Transverse colon (tissue), 4 donors: Measurements from ENCODE around the gene MESP2. TPM values are rescaled to one million over a fixed set of nuclear protein-coding genes. Genes with fewer than 3 reads are reported as not detected.
A peak's percentile ranks its signal among the peaks of the same experiment; 100 is the strongest.

ENCODE experiments used
- DNase-seq: peaks from one replicate; pipeline ENCODE4 v3.0.0-alpha.2; 2019
- H3K27ac ChIP-seq, 4 donors: fragments of 200-600 bp; sonication (generic); 2 replicates each; pipeline ENCODE4 v1.5.1; 2016 to 2018; ENCODE audit warnings: inconsistent platforms in 4 of 4
- H3K27me3 ChIP-seq: fragments of 200-600 bp; sonication (generic); 2 replicates; pipeline ENCODE4 v1.5.1; 2017; ENCODE audit warnings: inconsistent platforms
- H3K36me3 ChIP-seq, 4 donors: fragments of 200-600 bp; sonication (generic); 2 replicates each; pipeline ENCODE4 v1.5.1; 2017 to 2019; ENCODE audit warnings: inconsistent platforms in 4 of 4
- H3K4me1 ChIP-seq, 4 donors: fragments of 200-600 bp; sonication (generic); 2 replicates each; pipeline ENCODE4 v1.5.1; 2017 to 2020; ENCODE audit warnings: inconsistent platforms in 4 of 4
- H3K4me3 ChIP-seq, 4 donors: fragments of 200-600 bp; sonication (generic); 1 replicate in 1 of 4; 2 replicates in 3 of 4; pipeline versions ENCODE4 v1.5.1 to v1.6.1; 2017 to 2019; ENCODE audit warnings: inconsistent platforms in 4 of 4
- H3K9me3 ChIP-seq, 2 donors: fragments of 200-600 bp; sonication (generic); 2 replicates each; pipeline ENCODE4 v1.5.1; 2017 to 2019; ENCODE audit warnings: inconsistent platforms in 2 of 2
- EP300 ChIP-seq: sonication (generic); formaldehyde crosslinking; IDR thresholded peaks from one replicate; pipeline ENCODE4 v1.6.1; 2017; ENCODE audit warnings: antibody characterized with exemption, low read depth
- POLR2A ChIP-seq: fragments of 450-650 bp; IDR thresholded peaks from one replicate; pipeline ENCODE4 v1.6.1; 2016; ENCODE audit warnings: antibody characterized with exemption, mild to moderate bottlenecking, moderate library complexity
- POLR2AphosphoS5 ChIP-seq, 3 donors: sonication (generic); formaldehyde crosslinking; IDR thresholded peaks; one replicate each; pipeline ENCODE4 v1.6.1; 2016; ENCODE audit warnings: antibody characterized with exemption in 3 of 3
- WGBS, 2 donors: methylation state at CpG; one replicate each; pipeline ENCODE4 v1.1.5; 2018; ENCODE audit warnings: low coverage in 1 of 2; 5-methylcytosine and 5-hydroxymethylcytosine counted together
- in situ Hi-C, 4 donors: fragments of 200-750 bp; cut with MboI; loops; one replicate each; pipeline versions ENCODE4 v1.15.0 to v1.15.1; 2017; ENCODE audit warnings: low sequenced_read_pairs in 3 of 4, low pct_ligation_motif_present in 1 of 4, low pct_unique_long_range_greater_than_20kb in 1 of 4
- intact Hi-C: fragments of 100-400 bp; cut with DNase I; formaldehyde crosslinking; loops from one replicate; pipeline ENCODE4 v1.15.1; 2023; ENCODE audit warnings: low total_unique reads
- total RNA-seq, 4 donors: library from RNA; depleted of rRNA; stranded (reverse); fragments of >200 nt; gene quantifications; one replicate each; pipeline ENCODE4 v1.1.0, GENCODE V29; 2016
- TF ChIP-seq, protein P1 (sequence below), 5 experiments: fragments of 200-600 bp in 3 of 5; fragments of 450-650 bp in 2 of 5; sonication (generic) in 3 of 5; IDR thresholded peaks; 1 replicate in 2 of 5; 2 replicates in 3 of 5; pipeline ENCODE4 v1.5.1; 2016 to 2017; ENCODE audit warnings: antibody characterized with exemption in 5 of 5, inconsistent platforms in 3 of 5, mild to moderate bottlenecking in 2 of 5, moderate library complexity in 1 of 5

The MESP2 gene
- total RNA-seq, 4 donors from 2014 or later, result 0.64 to 0.96 TPM; not detected in 2

DNA sequence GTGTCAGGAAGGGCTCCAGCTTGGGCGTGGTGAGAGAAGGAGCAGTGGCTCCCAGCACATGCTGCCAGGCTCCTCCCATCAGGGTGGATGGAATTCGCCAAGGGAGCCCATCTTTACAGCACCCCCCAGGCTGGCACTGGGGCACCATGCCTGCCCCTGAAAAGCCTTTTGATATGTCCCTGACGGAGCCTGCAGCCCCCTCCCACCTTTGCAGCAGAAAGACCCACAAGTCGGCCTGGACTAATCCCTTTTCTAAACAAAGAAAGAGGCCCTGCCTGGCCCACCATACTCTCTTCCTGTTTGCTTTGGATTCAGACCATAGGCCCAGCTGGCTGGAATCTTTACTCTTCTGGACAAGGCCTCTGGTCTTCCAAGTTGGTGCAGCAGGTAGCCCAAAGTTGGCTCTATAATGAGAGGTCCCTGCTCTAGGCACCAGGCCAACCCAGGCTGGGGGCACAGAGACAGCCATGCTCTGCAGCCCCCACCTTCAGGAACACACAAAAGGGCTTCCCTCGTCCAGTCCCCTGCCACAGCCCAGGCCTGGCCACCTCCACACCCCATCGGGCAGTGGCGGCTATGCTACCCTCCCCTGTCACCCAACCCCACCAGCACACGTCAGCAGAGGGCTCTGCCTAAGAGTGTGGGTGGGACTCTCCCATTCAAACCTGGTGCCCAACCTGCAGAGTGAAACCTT, 33.1 kb downstream of the MESP2 start:
- peaks cover 3 to 30% (median 21%) of the 10 kb centered on the region in 4 donors for H3K4me1 ChIP-seq
- DNase-seq, result no peak
- H3K9me3 ChIP-seq, result no peaks in the 10 kb centered on the region
- WGBS, 2 donors, result 67% methylated on average over 6 of the region's 8 CpGs; no CpG with 5 or more reads in 1 of the 2 donors
- intact Hi-C loops, result no loop called here
- TF ChIP-seq, protein P1, sequence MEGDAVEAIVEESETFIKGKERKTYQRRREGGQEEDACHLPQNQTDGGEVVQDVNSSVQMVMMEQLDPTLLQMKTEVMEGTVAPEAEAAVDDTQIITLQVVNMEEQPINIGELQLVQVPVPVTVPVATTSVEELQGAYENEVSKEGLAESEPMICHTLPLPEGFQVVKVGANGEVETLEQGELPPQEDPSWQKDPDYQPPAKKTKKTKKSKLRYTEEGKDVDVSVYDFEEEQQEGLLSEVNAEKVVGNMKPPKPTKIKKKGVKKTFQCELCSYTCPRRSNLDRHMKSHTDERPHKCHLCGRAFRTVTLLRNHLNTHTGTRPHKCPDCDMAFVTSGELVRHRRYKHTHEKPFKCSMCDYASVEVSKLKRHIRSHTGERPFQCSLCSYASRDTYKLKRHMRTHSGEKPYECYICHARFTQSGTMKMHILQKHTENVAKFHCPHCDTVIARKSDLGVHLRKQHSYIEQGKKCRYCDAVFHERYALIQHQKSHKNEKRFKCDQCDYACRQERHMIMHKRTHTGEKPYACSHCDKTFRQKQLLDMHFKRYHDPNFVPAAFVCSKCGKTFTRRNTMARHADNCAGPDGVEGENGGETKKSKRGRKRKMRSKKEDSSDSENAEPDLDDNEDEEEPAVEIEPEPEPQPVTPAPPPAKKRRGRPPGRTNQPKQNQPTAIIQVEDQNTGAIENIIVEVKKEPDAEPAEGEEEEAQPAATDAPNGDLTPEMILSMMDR (IDR thresholded peaks at IDR 0.05), result no peak
- TF ChIP-seq POLR2AphosphoS5 (IDR thresholded peaks at IDR 0.05) (no peak), EP300 (no peak), POLR2A (no peak)
- peaks cover 6% of the 10 kb centered on the region for H3K27me3 ChIP-seq
- in situ Hi-C loops, result no loop called here
- H3K36me3 ChIP-seq, result no peaks in the 10 kb centered on the region
- H3K4me3 ChIP-seq, result no peak overlapping the region
- H3K27ac ChIP-seq, result no peak overlapping the region

DNA sequence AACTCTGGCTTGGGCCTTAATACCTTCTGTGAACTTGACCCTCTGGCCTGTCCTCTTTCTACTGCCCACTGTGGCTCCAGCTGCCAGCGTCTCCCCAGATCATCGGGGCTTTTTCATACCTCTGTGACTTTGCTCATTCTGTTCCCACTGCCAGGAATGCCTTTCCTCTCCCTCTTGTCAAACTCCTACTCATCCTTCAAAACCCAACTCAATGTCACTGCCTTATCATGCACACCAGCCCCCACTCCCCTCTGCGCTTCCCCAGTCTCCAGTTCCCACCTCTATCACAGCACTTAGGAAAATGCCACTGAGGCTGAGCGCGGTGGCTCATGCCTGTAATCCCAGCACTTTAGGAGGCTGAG, 33.6 kb downstream of the MESP2 start:
- 96 to 100% methylated on average over 1 to 5 of the region's 5 CpGs for WGBS, 2 donors
- in situ Hi-C loops (no loop called here), intact Hi-C loops (no loop called here)
- DNase-seq, result no peak
- H3K4me1 ChIP-seq, result peaks cover 8 to 35% (median 26%) of the 10 kb centered on the region in 4 donors
- no peak overlapping the region for H3K27ac ChIP-seq
- TF ChIP-seq POLR2AphosphoS5 (IDR thresholded peaks at IDR 0.05) (no peak), POLR2A (no peak), EP300 (no peak)
- TF ChIP-seq, protein P1 (IDR thresholded peaks at IDR 0.05), result no peak
- H3K4me3 ChIP-seq, result no peak overlapping the region
- H3K27me3 ChIP-seq, result peaks cover 11% of the 10 kb centered on the region
- H3K9me3 ChIP-seq, result no peaks in the 10 kb centered on the region
- no peaks in the 10 kb centered on the region for H3K36me3 ChIP-seq

DNA sequence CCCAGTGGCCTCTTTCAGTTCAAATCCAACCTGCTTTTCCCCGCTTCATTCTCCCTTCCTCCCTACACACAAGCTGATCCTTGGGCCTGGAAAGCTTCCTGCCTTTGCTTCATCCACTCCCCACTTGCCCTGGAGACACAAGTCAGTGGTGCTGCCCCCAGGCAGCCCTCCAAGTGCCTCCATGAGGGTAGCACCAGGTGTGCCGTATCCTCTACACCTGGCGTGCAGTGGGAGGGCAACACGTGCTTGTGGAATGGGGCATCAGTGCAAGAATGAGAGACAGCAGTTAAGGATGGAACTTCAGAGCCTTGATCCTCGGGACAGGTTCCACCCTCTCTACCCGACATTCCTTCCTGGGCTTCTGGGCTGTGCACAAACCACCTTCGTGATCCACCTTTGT, 34.7 kb downstream of the MESP2 start:
- Histone ChIP-seq H3K9me3 (peaks cover 0 to 4% of the 10 kb centered on the region in 2 donors), H3K4me1 (peaks cover 8 to 38% (median 33%) of the 10 kb centered on the region in 4 donors), H3K27me3 (peaks cover 21% of the 10 kb centered on the region), H3K4me3 (no peak overlapping the region), H3K27ac (no peak overlapping the region), H3K36me3 (no peaks in the 10 kb centered on the region)
- in situ Hi-C loops, result no loop called here
- DNase-seq, result no peak
- WGBS, 2 donors, result 92 to 100% methylated on average over 1 to 7 of the region's 7 CpGs
- intact Hi-C loops, result no loop called here
- no peak for TF ChIP-seq EP300
- TF ChIP-seq, protein P1 (IDR thresholded peaks at IDR 0.05), result no peak
- TF ChIP-seq POLR2A, result no peak
- TF ChIP-seq POLR2AphosphoS5 (IDR thresholded peaks at IDR 0.05), result no peak

DNA sequence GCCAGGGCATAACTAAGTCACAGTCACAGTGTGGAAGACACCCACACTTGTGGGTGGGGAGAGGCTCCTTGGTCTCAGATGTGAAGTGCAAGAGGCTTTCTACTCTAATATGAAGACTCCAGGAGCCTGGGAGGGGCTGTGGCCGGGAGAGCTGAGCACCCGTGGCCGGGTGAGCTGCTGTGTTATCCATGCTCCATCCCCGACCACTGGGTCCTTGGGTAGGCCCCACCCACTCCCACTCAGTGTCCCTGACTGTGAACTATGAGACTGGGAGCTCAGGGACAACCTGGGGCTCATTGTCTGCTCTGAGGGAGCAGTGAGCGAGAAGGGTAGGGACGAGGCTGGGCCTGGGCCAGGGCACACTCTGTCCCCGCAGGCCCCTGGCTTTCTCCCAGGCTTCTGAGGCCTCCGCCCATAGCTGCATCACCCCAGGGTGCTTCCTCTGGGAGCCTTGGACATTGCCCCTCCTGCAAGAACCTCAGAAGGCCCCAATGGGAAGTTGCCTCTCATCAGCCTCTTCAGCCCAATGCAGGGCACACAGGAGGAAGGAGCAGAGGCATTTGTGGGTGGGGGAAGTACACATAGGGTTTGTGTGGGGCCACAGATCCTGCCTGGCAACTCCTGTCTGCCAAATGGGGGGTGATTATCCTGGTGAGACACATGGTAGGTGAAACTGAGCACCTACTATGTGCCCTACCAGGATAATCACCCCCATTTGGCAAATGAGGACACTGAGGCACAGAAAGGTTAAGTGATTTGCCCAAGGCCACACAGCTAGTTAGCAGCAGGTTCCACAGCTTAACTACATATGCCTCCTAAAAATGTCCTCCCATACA, 36.1 kb downstream of the MESP2 start:
- Histone ChIP-seq H3K27me3 (peaks cover 34% of the 10 kb centered on the region), H3K36me3 (no peaks in the 10 kb centered on the region), H3K4me1 (peaks cover 5 to 30% (median 26%) of the 10 kb centered on the region in 4 donors), H3K9me3 (peaks cover 0 to 5% of the 10 kb centered on the region in 2 donors), H3K27ac (peak overlapping the region; percentile 52 to 76 (median 60)), H3K4me3 (no peak overlapping the region)
- in situ Hi-C loops (no loop called here), intact Hi-C loops (no loop called here)
- 53% methylated on average over 8 of the region's 8 CpGs; no CpG with 5 or more reads in 1 of the 2 donors for WGBS, 2 donors
- TF ChIP-seq POLR2A (peak; percentile 43), POLR2AphosphoS5 (IDR thresholded peaks at IDR 0.05) (peak in 2 of 3 donors; percentile 49 to 59), EP300 (peak; percentile 80)
- TF ChIP-seq, protein P1 (IDR thresholded peaks at IDR 0.05), result no peak
- peak; percentile 88 for DNase-seq
